Thymus (tissue), 11 donors: ENCODE data around the gene HNRNPA1. TPM values are rescaled to one million over a fixed set of nuclear protein-coding genes. Genes with fewer than 3 reads are reported as not detected.
"Not testable (repeated sequence)": the region's sequence is repeated elsewhere in the genome, so short reads cannot be mapped to it uniquely, and the experiment has no call there.

ENCODE experiments used
- DNase-seq, 9 donors: peaks; one replicate each; pipeline ENCODE4 v3.0.0-alpha.2; 2013; ENCODE audit warnings: low spot score in 9 of 9, low read depth in 6 of 9, missing footprints in 1 of 9
- H3K27ac ChIP-seq, 2 donors: one replicate each; pipeline ENCODE4 v1.5.1; 2013; ENCODE audit warnings: control low read depth in 1 of 2, low read depth in 1 of 2, low read length in 1 of 2, mild to moderate bottlenecking in 1 of 2, moderate library complexity in 1 of 2
- H3K27me3 ChIP-seq, 2 donors: one replicate each; pipeline ENCODE4 v1.5.1; 2013; ENCODE audit warnings: low read length in 1 of 2; ENCODE audit not compliant: control insufficient read depth in 2 of 2, insufficient read depth in 1 of 2
- H3K36me3 ChIP-seq, 2 donors: one replicate each; pipeline ENCODE4 v1.5.1; 2013; ENCODE audit warnings: low read length in 1 of 2, mild to moderate bottlenecking in 1 of 2, moderate library complexity in 1 of 2; ENCODE audit not compliant: control insufficient read depth in 2 of 2, insufficient read depth in 2 of 2
- H3K4me1 ChIP-seq, 2 donors: one replicate each; pipeline ENCODE4 v1.5.1; 2013; ENCODE audit warnings: low read length in 2 of 2; ENCODE audit not compliant: control insufficient read depth in 2 of 2, insufficient read depth in 2 of 2
- H3K4me3 ChIP-seq, 2 donors: one replicate each; pipeline ENCODE4 v1.5.1; 2013; ENCODE audit warnings: low read length in 2 of 2, control low read depth in 1 of 2, mild to moderate bottlenecking in 1 of 2
- H3K9me3 ChIP-seq, 2 donors: one replicate each; pipeline ENCODE4 v1.5.1; 2013; ENCODE audit warnings: low read length in 1 of 2, mild to moderate bottlenecking in 1 of 2; ENCODE audit not compliant: control insufficient read depth in 2 of 2, insufficient read depth in 1 of 2
- WGBS: extraction: QIAGEN DNeasy Blood & Tissue Kit; methylation state at CpG from one replicate; pipeline ENCODE4 v1.1.7; 2013; 5-methylcytosine and 5-hydroxymethylcytosine counted together
- polyA plus RNA-seq: library from polyadenylated mRNA; stranded (reverse); fragments of 200-250 nt; gene quantifications from one replicate; pipeline ENCODE4 v1.2.3, GENCODE V29; 2013
- total RNA-seq: library from RNA; stranded (reverse); fragments of 120-200 nt; gene quantifications from one replicate; pipeline ENCODE4 v1.2.4, GENCODE V29; 2013
- donor health status: healthy.

The HNRNPA1 gene
- total and polyA plus RNA-seq, 2 donors: 762 to 1,267 TPM

DNA sequence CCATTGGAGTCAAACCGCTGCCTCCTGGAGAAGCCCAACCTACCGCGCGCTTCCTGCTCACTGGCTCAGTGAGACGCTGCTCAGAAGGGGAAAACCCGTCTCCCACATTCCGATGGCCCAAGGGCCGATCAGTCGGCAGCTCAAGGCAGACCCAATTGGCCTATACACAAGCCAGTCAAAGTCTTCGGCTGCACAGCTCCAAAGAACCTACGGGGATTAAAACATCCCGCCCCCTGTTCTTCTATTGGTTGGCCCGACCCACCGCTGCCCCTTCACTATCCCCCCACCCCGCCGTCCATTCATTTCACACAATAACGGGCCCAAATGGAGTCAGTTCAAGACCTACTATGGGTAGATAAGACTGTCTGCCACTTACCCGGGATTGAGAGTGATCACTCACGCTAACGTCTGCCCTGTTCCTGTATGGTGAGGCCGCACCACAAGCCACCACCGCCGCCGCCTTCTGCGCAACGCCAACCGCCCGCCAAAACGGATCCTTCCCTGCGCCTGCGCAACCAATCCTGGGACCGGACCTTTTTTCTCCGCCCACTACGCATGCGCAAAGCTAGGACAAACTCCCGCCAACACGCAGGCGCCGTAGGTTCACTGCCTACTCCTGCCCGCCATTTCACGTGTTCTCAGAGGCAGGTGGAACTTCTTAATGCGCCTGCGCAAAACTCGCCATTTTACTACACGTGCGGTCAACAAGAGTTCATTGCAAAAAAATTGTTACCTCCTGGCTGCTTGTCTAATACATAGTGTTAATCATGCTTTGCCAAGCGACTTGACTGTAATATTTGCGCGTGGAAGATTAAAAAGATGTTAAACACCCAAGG, 676 bp upstream of the HNRNPA1 start, which contains the start of gene CBX5:
Gene CBX5, minus strand, starts transcription at position 491 of the 836 bp plus-strand sequence. CDS start 22,472 bp downstream, outside the sequence.
- Histone ChIP-seq H3K4me1 (peaks cover 22% of the 10 kb centered on the region in 2 donors), H3K4me3 (peak within 1 kb of the TSS; percentile 75 to 91), H3K27me3 (no peaks in the 10 kb centered on the region), H3K27ac (peak within 1 kb of the TSS; percentile 93 to 98), H3K36me3 (peaks cover 15 to 44% of the 10 kb centered on the region in 2 donors), H3K9me3 (peaks cover 0 to 3% of the 10 kb centered on the region in 2 donors)
- under 1% methylated on average over 49 of the region's 49 CpGs for WGBS
- DNase-seq: peak; percentile 98 to 100 (median 99)

DNA sequence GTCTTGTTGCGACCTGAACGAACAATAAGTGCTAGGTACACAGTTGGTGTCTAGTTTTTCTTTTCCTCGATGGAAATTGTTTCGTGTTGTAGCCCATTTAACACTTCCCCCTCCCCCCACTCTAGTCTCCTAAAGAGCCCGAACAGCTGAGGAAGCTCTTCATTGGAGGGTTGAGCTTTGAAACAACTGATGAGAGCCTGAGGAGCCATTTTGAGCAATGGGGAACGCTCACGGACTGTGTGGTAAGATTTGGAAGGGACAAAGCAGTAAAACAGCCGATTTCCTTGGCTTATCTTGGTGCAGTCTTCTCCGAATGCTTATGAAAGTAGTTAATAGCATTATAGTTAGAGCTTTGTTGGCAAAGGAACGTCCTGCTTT, 724 bp downstream of the HNRNPA1 start:
- Histone ChIP-seq H3K4me1 (peaks cover 23 to 30% of the 10 kb centered on the region in 2 donors), H3K36me3 (peaks cover 25 to 53% of the 10 kb centered on the region in 2 donors), H3K4me3 (peak overlapping the region; percentile 75 to 91), H3K27ac (peak overlapping the region; percentile 93 to 98)
- H3K27me3 ChIP-seq, DNase-seq, H3K9me3 ChIP-seq: not testable (repeated sequence)
- under 1% methylated on average over 10 of the region's 10 CpGs for WGBS

DNA sequence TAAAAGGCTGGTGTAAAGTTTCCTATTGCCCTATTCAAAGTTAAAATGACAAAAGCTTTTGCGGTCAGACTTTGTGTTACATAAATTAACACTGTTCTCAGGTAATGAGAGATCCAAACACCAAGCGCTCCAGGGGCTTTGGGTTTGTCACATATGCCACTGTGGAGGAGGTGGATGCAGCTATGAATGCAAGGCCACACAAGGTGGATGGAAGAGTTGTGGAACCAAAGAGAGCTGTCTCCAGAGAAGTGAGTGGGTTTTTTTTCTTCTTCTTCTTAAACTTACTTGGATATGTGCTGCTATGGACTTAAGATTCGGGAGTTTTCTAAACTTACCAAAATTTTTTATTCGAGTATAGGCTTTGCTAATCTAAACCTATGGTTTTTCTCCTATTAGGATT, 1.2 kb downstream of the HNRNPA1 start:
- Histone ChIP-seq H3K36me3 (peaks cover 29 to 57% of the 10 kb centered on the region in 2 donors), H3K4me1 (peaks cover 19 to 30% of the 10 kb centered on the region in 2 donors), H3K4me3 (peak overlapping the region; percentile 75 to 91), H3K27ac (peak overlapping the region in 1 of 2 donors; percentile 98)
- 6% methylated on average over 4 of the region's 4 CpGs for WGBS
- H3K9me3 ChIP-seq, H3K27me3 ChIP-seq, DNase-seq: not testable (repeated sequence)

DNA sequence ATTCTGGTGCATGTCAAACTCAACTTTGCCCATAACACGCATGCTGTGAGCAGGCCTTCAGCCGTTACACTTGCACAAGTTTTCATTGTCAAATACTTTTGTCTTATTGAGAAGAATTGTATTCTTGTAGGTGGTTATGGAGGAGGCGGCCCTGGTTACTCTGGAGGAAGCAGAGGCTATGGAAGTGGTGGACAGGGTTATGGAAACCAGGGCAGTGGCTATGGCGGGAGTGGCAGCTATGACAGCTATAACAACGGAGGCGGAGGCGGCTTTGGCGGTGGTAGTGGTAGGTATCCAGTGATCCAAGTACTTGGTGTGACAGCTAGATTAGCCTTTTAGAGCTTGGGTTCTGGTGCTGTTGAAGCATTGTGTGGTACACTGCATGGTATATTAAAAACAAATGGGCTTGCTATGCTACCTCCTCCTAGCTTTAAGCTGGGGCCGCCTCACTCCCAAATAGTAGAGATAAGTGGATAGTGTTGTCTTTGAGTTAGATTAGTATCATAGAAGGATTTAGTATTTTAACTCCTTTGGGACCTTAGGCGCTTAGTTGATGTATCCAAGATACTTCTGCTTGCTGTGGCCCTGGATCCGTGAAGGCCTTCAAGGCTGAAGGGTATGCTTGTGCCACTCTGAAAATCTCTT, 2.5 kb downstream of the HNRNPA1 start:
- Histone ChIP-seq H3K27me3 (no peaks in the 10 kb centered on the region), H3K9me3 (peaks cover 0 to 3% of the 10 kb centered on the region in 2 donors), H3K36me3 (peaks cover 38 to 66% of the 10 kb centered on the region in 2 donors), H3K27ac (peak overlapping the region; percentile 22 to 33), H3K4me3 (peak overlapping the region; percentile 75 to 91), H3K4me1 (peaks cover 15 to 25% of the 10 kb centered on the region in 2 donors)
- no peak for DNase-seq
- WGBS: 35% methylated on average over 11 of the region's 11 CpGs

DNA sequence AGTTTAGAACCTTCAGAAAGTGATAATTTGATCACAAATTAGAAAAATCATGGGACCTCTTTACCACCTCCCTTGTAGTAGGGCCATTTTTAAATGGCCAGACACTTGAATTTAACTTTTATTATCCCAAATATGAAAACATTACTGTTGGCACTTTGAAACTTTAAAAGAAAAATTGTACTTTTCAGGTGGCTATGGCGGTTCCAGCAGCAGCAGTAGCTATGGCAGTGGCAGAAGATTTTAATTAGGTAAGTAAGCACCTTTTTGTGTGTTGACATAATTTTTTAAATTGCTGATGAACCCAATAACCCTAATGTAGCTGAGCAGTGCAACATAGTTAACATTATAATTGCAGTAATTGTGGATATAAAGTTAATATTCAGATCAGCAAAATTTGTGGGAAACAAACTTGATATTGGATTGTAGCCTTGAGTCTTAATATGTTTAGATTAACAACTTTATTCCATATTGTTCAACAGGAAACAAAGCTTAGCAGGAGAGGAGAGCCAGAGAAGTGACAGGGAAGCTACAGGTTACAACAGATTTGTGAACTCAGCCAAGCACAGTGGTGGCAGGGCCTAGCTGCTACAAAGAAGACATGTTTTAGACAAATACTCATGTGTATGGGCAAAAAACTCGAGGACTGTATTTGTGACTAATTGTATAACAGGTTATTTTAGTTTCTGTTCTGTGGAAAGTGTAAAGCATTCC, 3.7 kb downstream of the HNRNPA1 start:
- peak overlapping the region in 1 of 2 donors; percentile 18 for H3K27ac ChIP-seq
- H3K4me3 ChIP-seq: peak overlapping the region; percentile 75 to 91
- H3K9me3 ChIP-seq, DNase-seq, H3K27me3 ChIP-seq: not testable (repeated sequence)
- peaks cover 13 to 25% of the 10 kb centered on the region in 2 donors for H3K4me1 ChIP-seq
- WGBS: 56% methylated on average over 1 of the region's 2 CpGs
- H3K36me3 ChIP-seq: peaks cover 45 to 74% of the 10 kb centered on the region in 2 donors

DNA sequence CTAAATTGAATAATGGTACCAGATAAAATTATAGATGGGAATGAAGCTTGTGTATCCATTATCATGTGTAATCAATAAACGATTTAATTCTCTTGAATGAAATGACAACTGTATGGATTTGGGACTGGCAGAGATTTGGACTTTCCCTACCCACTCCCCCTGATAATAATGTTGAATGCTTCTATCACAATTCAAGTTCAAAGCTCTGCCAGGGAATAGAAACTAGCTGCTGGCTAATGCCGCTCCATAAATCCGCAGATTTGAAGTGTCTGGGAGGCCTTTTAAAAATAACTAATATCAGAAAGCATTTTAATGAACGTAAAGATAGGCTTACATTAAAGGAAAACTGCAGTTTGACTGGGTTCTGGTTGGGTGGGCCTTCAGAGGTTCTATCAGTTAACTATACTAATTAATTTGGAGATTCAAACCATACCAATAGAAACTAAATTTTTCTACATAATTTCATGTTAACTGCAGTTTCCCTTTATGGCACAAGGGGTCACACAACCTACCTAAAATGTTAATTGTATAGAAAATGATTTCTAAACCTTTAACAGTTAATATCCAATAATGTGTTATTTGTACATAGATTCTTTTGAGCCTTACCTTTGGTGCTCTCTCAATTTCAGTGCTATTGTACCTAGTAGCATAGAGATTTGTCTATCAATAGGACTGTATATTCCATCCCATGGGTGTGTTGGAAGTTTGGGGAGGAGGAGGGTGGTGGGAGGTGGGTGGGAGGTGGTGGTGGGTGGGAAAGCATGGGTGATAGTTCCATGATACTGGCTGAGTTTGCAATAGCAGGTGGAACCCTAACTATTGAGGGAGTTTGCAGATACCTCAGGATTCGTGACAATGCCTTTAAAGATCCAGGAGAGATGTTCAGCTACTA, 4.9 kb downstream of the HNRNPA1 start:
- Histone ChIP-seq H3K4me1 (peaks cover 13 to 25% of the 10 kb centered on the region in 2 donors), H3K36me3 (peaks cover 50 to 80% of the 10 kb centered on the region in 2 donors), H3K4me3 (no peak overlapping the region), H3K27me3 (no peaks in the 10 kb centered on the region), H3K9me3 (no peaks in the 10 kb centered on the region), H3K27ac (no peak overlapping the region)
- DNase-seq: no peak
- 68% methylated on average over 5 of the region's 5 CpGs for WGBS

DNA sequence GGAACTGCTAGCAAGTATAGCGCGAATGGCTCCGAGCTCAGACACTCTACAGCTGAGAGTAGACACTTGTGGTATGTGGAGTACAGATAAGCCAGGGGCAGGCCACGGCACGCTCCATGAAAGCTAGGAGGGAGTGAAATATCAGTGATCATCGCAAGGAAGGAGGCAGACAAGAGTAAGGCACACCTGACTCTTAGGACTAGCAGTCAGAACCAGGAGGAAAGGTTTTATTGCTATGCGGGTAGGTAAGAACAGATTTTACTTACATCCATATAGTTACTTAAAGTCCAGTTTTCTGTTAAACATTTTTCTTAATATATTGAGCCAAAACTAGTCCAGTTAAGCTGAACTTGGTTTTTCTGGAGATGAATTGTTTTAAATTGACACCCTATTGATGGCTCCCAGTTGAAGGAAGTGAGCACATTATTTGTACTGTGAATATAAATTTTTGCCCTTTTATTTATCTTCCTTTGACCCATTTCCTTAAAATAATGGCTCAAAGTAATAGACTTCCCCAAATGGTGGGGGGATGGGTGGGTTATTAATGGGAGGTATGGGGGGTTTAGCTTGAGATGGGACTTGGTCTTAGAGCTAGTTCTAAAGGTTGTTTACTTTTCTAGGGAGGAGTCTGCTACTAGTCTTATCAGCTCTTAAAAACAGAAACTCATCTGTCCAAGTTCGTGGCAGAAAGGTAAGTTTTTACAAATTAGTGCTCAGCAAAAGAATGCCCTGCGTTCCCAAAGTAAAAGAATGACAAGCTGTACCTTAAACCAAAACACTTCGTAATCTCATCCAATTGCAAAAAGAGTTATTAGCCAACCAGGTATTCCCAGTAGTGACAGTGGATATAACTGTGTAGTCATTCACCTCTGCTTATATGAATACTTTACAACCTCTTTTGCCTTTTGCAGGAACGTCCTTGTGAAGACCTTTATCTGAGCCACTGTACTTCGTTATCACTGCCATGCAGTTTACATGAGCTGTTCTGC, 5.8 kb downstream of the HNRNPA1 start:
- Histone ChIP-seq H3K9me3 (no peaks in the 10 kb centered on the region), H3K4me3 (no peak overlapping the region), H3K36me3 (peaks cover 50 to 78% of the 10 kb centered on the region in 2 donors), H3K27me3 (no peaks in the 10 kb centered on the region), H3K27ac (no peak overlapping the region), H3K4me1 (peaks cover 13 to 25% of the 10 kb centered on the region in 2 donors)
- 89% methylated on average over 12 of the region's 12 CpGs for WGBS
- no peak for DNase-seq
